ENCODE results near the gene TMCO4. TPM values are rescaled to one million over a fixed set of nuclear protein-coding genes. Genes with fewer than 3 reads are reported as not detected.
"Not testable (repeated sequence)": the region's sequence is repeated elsewhere in the genome, so short reads cannot be mapped to it uniquely, and the experiment has no call there.

Gene TMCO4
- total RNA-seq, 1 experiment from 2014 or later = 4.3 TPM

- TF ChIP-seq EZH2 (IDR thresholded peaks at IDR 0.05; ENCODE audit: borderline replicate concordance, low read depth, low read length, poor library complexity, severe bottlenecking) (no peak), CTCF (conservative IDR thresholded peaks at IDR 0.05; ENCODE audit: low read depth, low read length) (no peak)
- ChIA-PET CTCF (no interaction called here), POLR2A (ENCODE audit: low non-redundant PET) (no interaction called here)
- DNase-seq (ENCODE audit: low spot score) = no peak
- Histone ChIP-seq H3K27ac (ENCODE audit: low read depth, low read length, poor library complexity, severe bottlenecking) (no peak overlapping the region), H3K36me3 (ENCODE audit: insufficient read depth, low read length, poor library complexity, severe bottlenecking) (no peaks in the 10 kb centered on the region), H3K4me1 (ENCODE audit: insufficient read depth, low read length, poor library complexity, severe bottlenecking) (peaks cover 9% of the 10 kb centered on the region), H3K9me3 (ENCODE audit: low read depth, low read length, poor library complexity, severe bottlenecking) (no peaks in the 10 kb centered on the region), H3K4me3 (ENCODE audit: low read depth, low read length, poor library complexity, severe bottlenecking) (no peak overlapping the region), H3K27me3 (replicated peaks; ENCODE audit: insufficient read depth, low read depth, low read length, poor library complexity) (no peaks in the 10 kb centered on the region)
- intact Hi-C loops (cut with micrococcal nuclease; ENCODE audit: unreplicated experiment) = no loop called here
- BruUV-seq (replicated peaks) = no TSS peak
Observed at GRCh38 chr1:19637606-19638005, 162.1 kb downstream of the TMCO4 start.

DNA sequence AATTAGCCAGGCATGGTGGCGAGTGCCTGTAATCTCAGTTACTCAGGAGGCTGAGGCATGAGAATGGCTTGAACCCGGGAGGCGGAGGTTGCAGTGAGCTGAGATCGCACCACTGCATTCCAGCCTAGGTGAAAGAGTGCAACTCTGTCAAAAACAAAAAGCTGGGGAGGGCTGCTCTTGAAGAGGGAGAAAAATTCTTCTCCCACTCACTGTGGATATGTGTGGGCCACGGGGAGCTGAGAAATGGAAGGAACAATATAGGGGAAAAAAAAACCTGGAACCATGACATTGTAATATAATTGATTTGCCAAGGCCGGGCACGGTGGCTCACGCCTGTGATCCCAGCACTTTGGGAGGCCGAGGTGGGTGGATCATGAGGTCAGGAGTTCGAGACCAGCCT is 163.0 kb downstream of the TMCO4 start:
- CTCF ChIA-PET; intact Hi-C loops (cut with micrococcal nuclease; ENCODE audit: unreplicated experiment); H3K27ac ChIP-seq (ENCODE audit: low read depth, low read length, poor library complexity, severe bottlenecking): not testable (repeated sequence)

GRCh38 chr1:19636065-19636464 is 163.7 kb downstream of the TMCO4 start:
- POLR2A ChIA-PET (ENCODE audit: low non-redundant PET) = no interaction called here
- Histone ChIP-seq H3K27ac (ENCODE audit: low read depth, low read length, poor library complexity, severe bottlenecking) (no peak overlapping the region), H3K27me3 (replicated peaks; ENCODE audit: insufficient read depth, low read depth, low read length, poor library complexity) (no peaks in the 10 kb centered on the region), H3K36me3 (ENCODE audit: insufficient read depth, low read length, poor library complexity, severe bottlenecking) (no peaks in the 10 kb centered on the region), H3K4me3 (ENCODE audit: low read depth, low read length, poor library complexity, severe bottlenecking) (no peak overlapping the region), H3K9me3 (ENCODE audit: low read depth, low read length, poor library complexity, severe bottlenecking) (no peaks in the 10 kb centered on the region), H3K4me1 (ENCODE audit: insufficient read depth, low read length, poor library complexity, severe bottlenecking) (peaks cover 9% of the 10 kb centered on the region)
- no TSS peak for BruUV-seq (replicated peaks)
- no peak for DNase-seq (ENCODE audit: low spot score)
- TF ChIP-seq EZH2 (IDR thresholded peaks at IDR 0.05; ENCODE audit: borderline replicate concordance, low read depth, low read length, poor library complexity, severe bottlenecking) (no peak), CTCF (conservative IDR thresholded peaks at IDR 0.05; ENCODE audit: low read depth, low read length) (no peak)
- CTCF ChIA-PET = no interaction called here
- intact Hi-C loops (cut with micrococcal nuclease; ENCODE audit: unreplicated experiment) = no loop called here

More for the DNA sequence above, 163.0 kb downstream of the TMCO4 start:
- H3K4me1 ChIP-seq (ENCODE audit: insufficient read depth, low read length, poor library complexity, severe bottlenecking); BruUV-seq (replicated peaks); H3K36me3 ChIP-seq (ENCODE audit: insufficient read depth, low read length, poor library complexity, severe bottlenecking); H3K9me3 ChIP-seq (ENCODE audit: low read depth, low read length, poor library complexity, severe bottlenecking); H3K27me3 ChIP-seq (replicated peaks; ENCODE audit: insufficient read depth, low read depth, low read length, poor library complexity); POLR2A ChIA-PET (ENCODE audit: low non-redundant PET); H3K4me3 ChIP-seq (ENCODE audit: low read depth, low read length, poor library complexity, severe bottlenecking); DNase-seq (ENCODE audit: low spot score): not testable (repeated sequence)

GRCh38 chr1:19635646-19636045 is 164.1 kb downstream of the TMCO4 start:
- ChIA-PET CTCF (no interaction called here), POLR2A (ENCODE audit: low non-redundant PET) (no interaction called here)
- peaks cover 7% of the 10 kb centered on the region for H3K4me1 ChIP-seq (ENCODE audit: insufficient read depth, low read length, poor library complexity, severe bottlenecking)
- TF ChIP-seq CTCF (conservative IDR thresholded peaks at IDR 0.05; ENCODE audit: low read depth, low read length) (no peak), EZH2 (IDR thresholded peaks at IDR 0.05; ENCODE audit: borderline replicate concordance, low read depth, low read length, poor library complexity, severe bottlenecking) (no peak)
- no peaks in the 10 kb centered on the region for H3K27me3 ChIP-seq (replicated peaks; ENCODE audit: insufficient read depth, low read depth, low read length, poor library complexity)
- no peak overlapping the region for H3K4me3 ChIP-seq (ENCODE audit: low read depth, low read length, poor library complexity, severe bottlenecking)
- H3K36me3 ChIP-seq (ENCODE audit: insufficient read depth, low read length, poor library complexity, severe bottlenecking) = no peaks in the 10 kb centered on the region
- H3K27ac ChIP-seq (ENCODE audit: low read depth, low read length, poor library complexity, severe bottlenecking) = no peak overlapping the region
- no TSS peak for BruUV-seq (replicated peaks)
- no peaks in the 10 kb centered on the region for H3K9me3 ChIP-seq (ENCODE audit: low read depth, low read length, poor library complexity, severe bottlenecking)
- intact Hi-C loops (cut with micrococcal nuclease; ENCODE audit: unreplicated experiment) = no loop called here
- DNase-seq (ENCODE audit: low spot score) = no peak

DNA sequence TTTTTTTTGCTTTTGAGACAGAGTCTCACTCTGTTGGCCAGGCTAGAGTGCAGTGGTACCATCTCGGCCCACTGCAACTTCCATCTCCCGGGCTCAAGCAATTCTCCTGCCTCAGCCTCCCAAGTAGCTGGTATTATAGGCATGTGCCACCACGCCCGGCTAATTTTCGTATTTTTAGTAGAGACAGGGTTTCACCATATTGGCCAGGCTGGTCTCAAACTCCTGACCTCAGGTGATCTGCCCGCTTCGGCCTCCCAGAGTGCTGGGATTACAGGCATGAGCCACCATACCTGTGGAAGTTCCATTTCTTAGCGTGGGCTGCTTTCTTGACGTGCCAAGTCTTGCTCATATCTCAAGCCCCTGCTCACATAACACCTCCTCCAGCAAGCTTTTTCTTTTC is 164.7 kb downstream of the TMCO4 start:
- H3K27me3 ChIP-seq (replicated peaks; ENCODE audit: insufficient read depth, low read depth, low read length, poor library complexity); POLR2A ChIA-PET (ENCODE audit: low non-redundant PET); H3K9me3 ChIP-seq (ENCODE audit: low read depth, low read length, poor library complexity, severe bottlenecking); CTCF ChIA-PET; H3K4me1 ChIP-seq (ENCODE audit: insufficient read depth, low read length, poor library complexity, severe bottlenecking); H3K4me3 ChIP-seq (ENCODE audit: low read depth, low read length, poor library complexity, severe bottlenecking); BruUV-seq (replicated peaks); intact Hi-C loops (cut with micrococcal nuclease; ENCODE audit: unreplicated experiment); DNase-seq (ENCODE audit: low spot score); H3K36me3 ChIP-seq (ENCODE audit: insufficient read depth, low read length, poor library complexity, severe bottlenecking); H3K27ac ChIP-seq (ENCODE audit: low read depth, low read length, poor library complexity, severe bottlenecking): not testable (repeated sequence)

All from A673 (cell line).